H9 (cell line): ENCODE measurements around the gene ALAD. TPM values are rescaled to one million over a fixed set of nuclear protein-coding genes. Genes with fewer than 3 reads are reported as not detected.
"Not testable (repeated sequence)": the region's sequence is repeated elsewhere in the genome, so short reads cannot be mapped to it uniquely, and the experiment has no call there.

ENCODE experiments used
- DNase-seq: peaks from one replicate; pipeline ENCODE4 v3.0.0-alpha.2; 2017
- H2AFZ ChIP-seq: one replicate; pipeline ENCODE4 v1.6.1; 2013; ENCODE audit warnings: mild to moderate bottlenecking, low read length, control low read depth, moderate library complexity
- H2AK5ac ChIP-seq: 2 replicates; pipeline ENCODE4 v1.6.1; 2013; ENCODE audit warnings: low read length, control low read depth, mixed read lengths; ENCODE audit not compliant: insufficient read length
- H2BK120ac ChIP-seq: one replicate; pipeline ENCODE4 v1.6.1; 2013; ENCODE audit warnings: low read depth, mild to moderate bottlenecking, low read length, control low read depth, inconsistent platforms; ENCODE audit not compliant: poor library complexity, severe bottlenecking
- H2BK12ac ChIP-seq: 2 replicates; pipeline ENCODE4 v1.6.1; 2013; ENCODE audit warnings: low read length, control low read depth, mixed read lengths, low read depth; ENCODE audit not compliant: insufficient read length
- H2BK15ac ChIP-seq: 2 replicates; pipeline ENCODE4 v1.6.1; 2013; ENCODE audit warnings: low read depth, low read length, control low read depth
- H2BK20ac ChIP-seq: one replicate; pipeline ENCODE4 v1.6.1; 2013; ENCODE audit warnings: low read depth, mild to moderate bottlenecking, low read length, control low read depth, inconsistent platforms; ENCODE audit not compliant: poor library complexity, severe bottlenecking
- H2BK5ac ChIP-seq: 2 replicates; pipeline ENCODE4 v1.6.1; 2013; ENCODE audit warnings: low read length, control low read depth, mixed read lengths; ENCODE audit not compliant: insufficient read length
- H3K14ac ChIP-seq: 2 replicates; pipeline ENCODE4 v1.6.1; 2013; ENCODE audit warnings: low read length, control low read depth; ENCODE audit not compliant: insufficient read depth
- H3K18ac ChIP-seq: 2 replicates; pipeline ENCODE4 v1.6.1; 2013; ENCODE audit warnings: low read depth, mild to moderate bottlenecking, mixed read lengths, low read length, control low read depth; ENCODE audit not compliant: insufficient read length
- H3K23ac ChIP-seq: 2 replicates; pipeline ENCODE4 v1.6.1; 2013; ENCODE audit warnings: low read length, control low read depth, mixed read lengths, low read depth; ENCODE audit not compliant: insufficient read length
- H3K23me2 ChIP-seq: 2 replicates; pipeline ENCODE4 v1.6.1; 2013; ENCODE audit warnings: low read depth, mild to moderate bottlenecking, mixed read lengths, low read length, control low read depth; ENCODE audit not compliant: insufficient read length, poor library complexity, severe bottlenecking
- H3K27ac ChIP-seq: 2 replicates; pipeline ENCODE4 v1.5.1; 2013; ENCODE audit warnings: low read length, control low read depth, mixed read lengths, low read depth; ENCODE audit not compliant: insufficient read length
- H3K27me3 ChIP-seq: 2 replicates; pipeline ENCODE4 v1.6.1; 2013; ENCODE audit warnings: low read length, control low read depth, inconsistent platforms; ENCODE audit not compliant: insufficient read depth
- H3K4ac ChIP-seq: 2 replicates; pipeline ENCODE4 v1.6.1; 2013; ENCODE audit warnings: low read depth, mild to moderate bottlenecking, control low read depth, inconsistent platforms, low read length, moderate library complexity
- H3K4me1 ChIP-seq: 2 replicates; pipeline ENCODE4 v1.6.1; 2013; ENCODE audit warnings: low read length, control low read depth, inconsistent platforms; ENCODE audit not compliant: insufficient read depth
- H3K4me2 ChIP-seq: 2 replicates; pipeline ENCODE4 v1.6.1; 2013; ENCODE audit warnings: low read length, control low read depth, mixed read lengths; ENCODE audit not compliant: insufficient read length, insufficient read depth
- H3K56ac ChIP-seq: 2 replicates; pipeline ENCODE4 v1.6.1; 2013; ENCODE audit warnings: low read depth, mild to moderate bottlenecking, mixed read lengths, low read length, control low read depth; ENCODE audit not compliant: insufficient read length
- H3K79me1 ChIP-seq: 2 replicates; pipeline ENCODE4 v1.6.1; 2013; ENCODE audit warnings: low read depth, mild to moderate bottlenecking, moderate library complexity, low read length, control low read depth, inconsistent platforms; ENCODE audit not compliant: insufficient read depth, poor library complexity, severe bottlenecking
- H3K79me2 ChIP-seq: 2 replicates; pipeline ENCODE4 v1.6.1; 2013; ENCODE audit warnings: low read length, control low read depth, inconsistent platforms; ENCODE audit not compliant: insufficient read depth
- H3K9ac ChIP-seq: 2 replicates; pipeline ENCODE4 v1.6.1; 2013; ENCODE audit warnings: low read length, control low read depth, mixed read lengths; ENCODE audit not compliant: insufficient read length; ENCODE audit errors: extremely low read depth
- H3K9me3 ChIP-seq: one replicate; pipeline ENCODE4 v1.6.1; 2013; ENCODE audit warnings: low read depth, low read length, inconsistent platforms; ENCODE audit not compliant: control insufficient read depth
- H3T11ph ChIP-seq: one replicate; pipeline ENCODE4 v1.6.1; 2013; ENCODE audit warnings: mild to moderate bottlenecking, low read length, control low read depth, inconsistent platforms
- H4K20me1 ChIP-seq: one replicate; pipeline ENCODE4 v1.6.1; 2013; ENCODE audit not compliant: control insufficient read depth, insufficient read length, insufficient read depth
- H4K5ac ChIP-seq: 2 replicates; pipeline ENCODE4 v1.6.1; 2013; ENCODE audit warnings: low read depth, mild to moderate bottlenecking, mixed read lengths, low read length, control low read depth; ENCODE audit not compliant: insufficient read length
- H4K8ac ChIP-seq: replicated peaks from 2 replicates; pipeline ENCODE4 v1.6.1; 2013; ENCODE audit warnings: low read length, control low read depth, mixed read lengths, low read depth; ENCODE audit not compliant: insufficient read length
- H4K91ac ChIP-seq: 2 replicates; pipeline ENCODE4 v1.6.1; 2013; ENCODE audit warnings: low read depth, mild to moderate bottlenecking, moderate library complexity, mixed read lengths, low read length, control low read depth; ENCODE audit not compliant: insufficient read length
- H3K27ac Mint-ChIP-seq, 3 experiments: 2 replicates in 2 of 3; 3 replicates in 1 of 3; pipeline ENCODE4 v1.8.0; 2020 to 2021; ENCODE audit warnings: mixed read lengths in 3 of 3, mild to moderate bottlenecking in 1 of 3, moderate library complexity in 1 of 3
- H3K27me3 Mint-ChIP-seq: 2 replicates; pipeline ENCODE4 v1.8.0; 2021; ENCODE audit warnings: low read depth, mild to moderate bottlenecking, moderate library complexity, mixed read lengths
- H3K36me3 Mint-ChIP-seq, 3 experiments: 2 replicates in 2 of 3; 3 replicates in 1 of 3; pipeline ENCODE4 v1.8.0; 2020 to 2021; ENCODE audit warnings: low read depth in 3 of 3, mixed read lengths in 3 of 3; ENCODE audit not compliant: insufficient read depth in 1 of 3
- H3K4me1 Mint-ChIP-seq, 2 experiments: 2 replicates each; pipeline ENCODE4 v1.8.0; 2020; ENCODE audit warnings: mixed read lengths in 2 of 2
- H3K4me3 Mint-ChIP-seq, 2 experiments: 2 replicates in 1 of 2; 3 replicates in 1 of 2; pipeline ENCODE4 v1.8.0; 2020 to 2021; ENCODE audit warnings: mild to moderate bottlenecking in 2 of 2, mixed read lengths in 2 of 2, moderate library complexity in 1 of 2
- H3K9me3 Mint-ChIP-seq, 2 experiments: 2 replicates in 1 of 2; 3 replicates in 1 of 2; pipeline ENCODE4 v1.8.0; 2020; ENCODE audit warnings: mild to moderate bottlenecking in 2 of 2, mixed read lengths in 2 of 2, moderate library complexity in 1 of 2
- CTCF ChIP-seq: fragments of 200-600 bp; sonication (generic); conservative IDR thresholded peaks from 3 replicates; pipeline ENCODE4 v1.8.0; 2021; ENCODE audit warnings: antibody characterized with exemption, mild to moderate bottlenecking
- WGBS: extraction: QIAGEN DNeasy Blood & Tissue Kit; methylation state at CpG from one replicate; pipeline ENCODE4 v1.1.7; 2013; ENCODE audit warnings: missing lambda C conversion rate, low lambda C conversion rate, mixed read lengths; ENCODE audit not compliant: insufficient read length; ENCODE audit errors: extremely low coverage; 5-methylcytosine and 5-hydroxymethylcytosine counted together
- total RNA-seq: library from RNA; stranded (reverse); gene quantifications from 2 replicates; pipeline ENCODE4 v1.2.1, GENCODE V29; 2021

ALAD gene
- total RNA-seq, 1 experiment from 2014 or later, result 13.2 TPM

- no peak overlapping the region for H2AK5ac ChIP-seq
- no peaks in the 10 kb centered on the region for H3K9me3 ChIP-seq
- no peak overlapping the region for H3T11ph ChIP-seq
- WGBS, result no CpG with 5 or more reads among the region's 1 CpG
- H2AFZ ChIP-seq, result no peak overlapping the region
- Mint-ChIP-seq H3K4me1 (peaks cover 3 to 14% of the 10 kb centered on the region in 2 experiments), H3K36me3 (no peaks in the 10 kb centered on the region), H3K27me3 (no peaks in the 10 kb centered on the region), H3K9me3 (no peaks in the 10 kb centered on the region), H3K4me3 (no peak overlapping the region), H3K27ac (no peak overlapping the region)
- peaks cover 6% of the 10 kb centered on the region for H3K23me2 ChIP-seq
- H4K5ac ChIP-seq, result no peak overlapping the region
- H2BK20ac ChIP-seq, result no peak overlapping the region
- H3K56ac ChIP-seq, result no peak overlapping the region
- H3K18ac ChIP-seq, result no peak overlapping the region
- H3K79me2 ChIP-seq, result no peaks in the 10 kb centered on the region
- no peak overlapping the region for H4K91ac ChIP-seq
- TF ChIP-seq CTCF, result no peak
- H3K27ac ChIP-seq, result no peak overlapping the region
- H2BK12ac ChIP-seq, result no peak overlapping the region
- H4K8ac ChIP-seq, result no peak overlapping the region
- H3K79me1 ChIP-seq, result no peaks in the 10 kb centered on the region
- no peak for DNase-seq
- no peak overlapping the region for H3K14ac ChIP-seq
- no peak overlapping the region for H2BK120ac ChIP-seq
- H3K9ac ChIP-seq, result no peak overlapping the region
- H2BK5ac ChIP-seq, result no peak overlapping the region
- no peak overlapping the region for H3K4me2 ChIP-seq
- H4K20me1 ChIP-seq, result no peaks in the 10 kb centered on the region
- no peak overlapping the region for H3K4ac ChIP-seq
- no peaks in the 10 kb centered on the region for H3K27me3 ChIP-seq
- no peak overlapping the region for H2BK15ac ChIP-seq
- H3K23ac ChIP-seq, result no peak overlapping the region
- no peaks in the 10 kb centered on the region; the same call in 1 of the 2 replicates for H3K4me1 ChIP-seq
Measured at GRCh38 chr9:113380869-113381378, 20.2 kb downstream of the ALAD start.

- H3K4me1 ChIP-seq, H3K14ac ChIP-seq, H4K91ac ChIP-seq, H3K56ac ChIP-seq, H3K23me2 ChIP-seq, H3K27ac ChIP-seq, H3K18ac ChIP-seq, H3K9ac ChIP-seq, H3K27me3 ChIP-seq, H2BK5ac ChIP-seq, H3K4ac ChIP-seq, H3K4me2 ChIP-seq, DNase-seq, H2BK12ac ChIP-seq, H3K27me3 Mint-ChIP-seq, H4K5ac ChIP-seq, H2BK15ac ChIP-seq, H3T11ph ChIP-seq, H3K79me2 ChIP-seq, H2BK20ac ChIP-seq, H2BK120ac ChIP-seq, H2AK5ac ChIP-seq, H2AFZ ChIP-seq, H3K27ac Mint-ChIP-seq, H3K23ac ChIP-seq, H4K20me1 ChIP-seq, H3K36me3 Mint-ChIP-seq, H3K9me3 ChIP-seq, H3K4me3 Mint-ChIP-seq, H3K79me1 ChIP-seq, H4K8ac ChIP-seq, H3K9me3 Mint-ChIP-seq: not testable (repeated sequence)
- WGBS, result no CpG with 5 or more reads among the region's 2 CpGs
- peaks cover 3 to 18% of the 10 kb centered on the region in 2 experiments for H3K4me1 Mint-ChIP-seq
Measured at GRCh38 chr9:113379829-113380210, 21.3 kb downstream of the ALAD start.
